Lung (tissue), 12 donors: ENCODE results near the gene CDKL5. TPM values are rescaled to one million over a fixed set of nuclear protein-coding genes. Genes with fewer than 3 reads are reported as not detected.

ENCODE experiments used
- ATAC-seq: fragments of 200-7000 bp; cut with Tn5 transposase; one replicate; pipeline ENCODE4 v1.9.1; 2020; ENCODE audit warnings: moderate number of reproducible peaks; ENCODE audit not compliant: insufficient read depth, low FRiP score
- DNase-seq, 3 donors: peaks; one replicate each; pipeline ENCODE4 v3.0.0-alpha.2; 2013 to 2017
- H3K27ac ChIP-seq, 2 donors: one replicate each; pipeline ENCODE4 v1.5.1; 2013; ENCODE audit warnings: mild to moderate bottlenecking in 2 of 2, moderate library complexity in 2 of 2, control low read depth in 1 of 2, inconsistent platforms in 1 of 2, low read depth in 1 of 2, low read length in 1 of 2
- H3K27me3 ChIP-seq, 3 donors: one replicate each; pipeline ENCODE4 v1.5.1; 2013; ENCODE audit warnings: low read length in 2 of 3; ENCODE audit not compliant: control insufficient read depth in 3 of 3, insufficient read depth in 3 of 3
- H3K36me3 ChIP-seq, 4 donors: one replicate each; pipeline ENCODE4 v1.5.1; 2013; ENCODE audit warnings: low read length in 4 of 4, mild to moderate bottlenecking in 1 of 4, moderate library complexity in 1 of 4; ENCODE audit not compliant: control insufficient read depth in 4 of 4, insufficient read depth in 4 of 4
- H3K4me1 ChIP-seq, 5 donors: one replicate each; pipeline ENCODE4 v1.5.1; 2013; ENCODE audit warnings: low read length in 5 of 5, mild to moderate bottlenecking in 2 of 5, moderate library complexity in 1 of 5; ENCODE audit not compliant: control insufficient read depth in 5 of 5, insufficient read depth in 5 of 5
- H3K4me3 ChIP-seq: one replicate; pipeline ENCODE4 v1.5.1; 2013; ENCODE audit warnings: mild to moderate bottlenecking, control low read depth, moderate library complexity
- H3K9ac ChIP-seq, 2 donors: one replicate each; pipeline ENCODE4 v1.5.1; 2013; ENCODE audit warnings: low read length in 2 of 2, control low read depth in 1 of 2; ENCODE audit not compliant: insufficient read depth in 1 of 2
- H3K9me3 ChIP-seq, 4 donors: one replicate each; pipeline ENCODE4 v1.5.1; 2013; ENCODE audit warnings: low read length in 3 of 4, mild to moderate bottlenecking in 1 of 4, moderate library complexity in 1 of 4; ENCODE audit not compliant: control insufficient read depth in 4 of 4, insufficient read depth in 3 of 4
- WGBS, 2 donors: extraction: QIAGEN DNeasy Blood & Tissue Kit; methylation state at CpG; one replicate each; pipeline ENCODE4 v1.1.7; 2013; 5-methylcytosine and 5-hydroxymethylcytosine counted together
- polyA plus RNA-seq, 2 donors: library from polyadenylated mRNA; stranded (reverse); fragments of 200-250 nt; gene quantifications; one replicate each; pipeline ENCODE4 v1.2.1, GENCODE V29; 2013
- total RNA-seq, 2 donors: library from RNA; depleted of rRNA in 1 of 2; stranded (reverse); fragments of >200 nt in 1 of 2; gene quantifications; one replicate each; pipeline ENCODE4 v1.2.1, GENCODE V29; 2014 to 2021
- TF ChIP-seq, protein P1 (sequence below): IDR thresholded peaks from 2 replicates; pipeline ENCODE4 v1.5.1; 2012; ENCODE audit warnings: mild to moderate bottlenecking; ENCODE audit errors: control extremely low read depth, extremely low read depth
- donor health status: control.
- donor health status: control.
- donor health status: Bipolar disorder and iron deficiency.
- donor health status: healthy.
- donor health status: DM: yes; HTN: yes; CAD: no.

The CDKL5 gene
- total and polyA plus RNA-seq, 4 donors: 3.2 to 37.3 (median 16.3) TPM

DNA sequence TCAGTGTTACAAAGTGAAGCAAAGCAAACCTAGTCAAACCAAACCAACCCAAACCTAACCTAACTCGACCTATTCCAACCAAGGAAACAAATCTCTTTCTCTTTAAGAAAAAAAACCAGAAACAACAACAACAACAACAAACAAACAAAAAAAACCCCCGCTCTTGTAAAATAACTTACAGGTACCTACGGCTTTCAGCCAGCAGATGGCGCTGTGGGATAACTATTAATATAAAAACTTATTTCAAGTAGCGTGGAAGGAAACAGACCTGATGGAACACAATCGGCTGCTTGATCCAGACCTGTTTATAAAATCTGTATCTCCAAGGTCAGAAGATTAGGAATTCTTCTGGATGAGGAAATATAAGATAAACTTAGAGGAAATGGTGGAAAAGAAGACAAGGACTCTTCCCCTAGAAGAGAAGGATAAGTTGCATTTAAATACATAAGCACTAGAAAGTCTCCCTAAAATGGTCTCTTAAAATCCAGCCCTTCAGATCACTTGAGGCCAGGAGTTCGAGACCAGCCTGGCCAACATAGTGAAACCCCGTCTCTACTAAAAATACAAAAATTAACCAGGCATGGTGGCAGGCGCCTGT, 34.4 kb upstream of the CDKL5 start:
- Histone ChIP-seq H3K9ac (no peak overlapping the region), H3K27me3 (peaks cover 0 to 6% (median 2%) of the 10 kb centered on the region in 3 donors), H3K4me1 (peaks cover 0 to 4% (median 0%) of the 10 kb centered on the region in 5 donors), H3K27ac (no peak overlapping the region), H3K9me3 (no peaks in the 10 kb centered on the region), H3K4me3 (no peak overlapping the region), H3K36me3 (no peaks in the 10 kb centered on the region)
- ATAC-seq (peak; percentile 62), DNase-seq (peak; percentile 62 to 79 (median 65))
- WGBS, 2 donors: 20 to 25% methylated on average over 9 of the region's 9 CpGs
- TF ChIP-seq, protein P1, sequence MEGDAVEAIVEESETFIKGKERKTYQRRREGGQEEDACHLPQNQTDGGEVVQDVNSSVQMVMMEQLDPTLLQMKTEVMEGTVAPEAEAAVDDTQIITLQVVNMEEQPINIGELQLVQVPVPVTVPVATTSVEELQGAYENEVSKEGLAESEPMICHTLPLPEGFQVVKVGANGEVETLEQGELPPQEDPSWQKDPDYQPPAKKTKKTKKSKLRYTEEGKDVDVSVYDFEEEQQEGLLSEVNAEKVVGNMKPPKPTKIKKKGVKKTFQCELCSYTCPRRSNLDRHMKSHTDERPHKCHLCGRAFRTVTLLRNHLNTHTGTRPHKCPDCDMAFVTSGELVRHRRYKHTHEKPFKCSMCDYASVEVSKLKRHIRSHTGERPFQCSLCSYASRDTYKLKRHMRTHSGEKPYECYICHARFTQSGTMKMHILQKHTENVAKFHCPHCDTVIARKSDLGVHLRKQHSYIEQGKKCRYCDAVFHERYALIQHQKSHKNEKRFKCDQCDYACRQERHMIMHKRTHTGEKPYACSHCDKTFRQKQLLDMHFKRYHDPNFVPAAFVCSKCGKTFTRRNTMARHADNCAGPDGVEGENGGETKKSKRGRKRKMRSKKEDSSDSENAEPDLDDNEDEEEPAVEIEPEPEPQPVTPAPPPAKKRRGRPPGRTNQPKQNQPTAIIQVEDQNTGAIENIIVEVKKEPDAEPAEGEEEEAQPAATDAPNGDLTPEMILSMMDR: peak; percentile 68

DNA sequence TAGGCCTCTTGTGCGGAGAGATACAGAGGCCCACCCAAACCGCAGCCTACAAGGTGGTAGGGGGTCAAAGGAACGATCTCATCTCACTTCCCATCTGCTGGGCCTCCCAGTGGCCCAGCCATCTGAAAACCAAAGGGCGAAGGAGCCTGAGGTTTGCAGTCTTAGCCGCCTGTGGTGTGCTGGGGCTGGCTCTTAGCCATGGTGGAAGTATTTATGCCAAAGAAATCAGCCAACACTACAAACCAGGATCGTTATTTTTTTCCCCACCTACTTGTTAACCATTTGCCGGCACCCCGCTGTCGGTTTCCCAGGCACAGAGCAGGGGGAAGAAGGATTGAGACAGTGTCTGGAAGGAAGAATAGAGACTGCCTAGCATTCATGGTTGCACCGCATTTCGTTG, 30.9 kb upstream of the CDKL5 start:
- peak; percentile 19 to 45 (median 36) for DNase-seq
- Histone ChIP-seq H3K36me3 (no peaks in the 10 kb centered on the region), H3K4me3 (no peak overlapping the region), H3K9me3 (no peaks in the 10 kb centered on the region), H3K9ac (no peak overlapping the region), H3K27ac (no peak overlapping the region), H3K27me3 (peaks cover 0 to 6% (median 2%) of the 10 kb centered on the region in 3 donors), H3K4me1 (peaks cover 0 to 4% (median 0%) of the 10 kb centered on the region in 5 donors)
- WGBS, 2 donors: 73 to 79% methylated on average over 11 of the region's 11 CpGs
- TF ChIP-seq, protein P1: no peak
- no peak for ATAC-seq

DNA sequence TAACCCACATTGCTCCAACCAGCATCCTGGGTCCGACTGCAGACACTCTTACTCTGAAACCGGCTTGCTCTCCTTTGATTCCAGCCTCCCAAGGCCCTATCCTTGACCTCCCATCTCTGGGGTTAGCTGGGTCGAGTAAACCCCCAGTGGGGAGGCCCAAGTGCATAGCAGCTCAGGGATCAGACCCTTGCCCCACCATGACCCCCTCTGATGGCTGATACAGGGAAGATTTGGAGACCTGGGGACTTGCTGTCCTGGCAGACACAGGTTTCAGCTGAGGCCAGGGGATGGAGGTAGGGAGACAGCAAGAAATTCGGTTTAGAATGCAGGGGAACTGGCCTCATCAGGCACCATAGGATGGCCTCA, 23.6 kb upstream of the CDKL5 start:
- H3K4me1 ChIP-seq: no peaks in the 10 kb centered on the region
- no peak overlapping the region for H3K27ac ChIP-seq
- TF ChIP-seq, protein P1: no peak
- no peaks in the 10 kb centered on the region for H3K9me3 ChIP-seq
- DNase-seq: no peak
- no peak for ATAC-seq
- H3K36me3 ChIP-seq: no peaks in the 10 kb centered on the region
- no peak overlapping the region for H3K4me3 ChIP-seq
- peaks cover 0 to 9% (median 2%) of the 10 kb centered on the region in 3 donors for H3K27me3 ChIP-seq
- no peak overlapping the region for H3K9ac ChIP-seq
- 63 to 86% methylated on average over 4 of the region's 4 CpGs for WGBS, 2 donors
